ENCODE results near the gene PDGFC. TPM values are rescaled to one million over a fixed set of nuclear protein-coding genes. Genes with fewer than 3 reads are reported as not detected.
A peak's percentile ranks its signal among the peaks of the same experiment; 100 is the strongest.

PDGFC gene
- total RNA-seq, 1 experiment from 2014 or later, result 14.5 TPM

GRCh38 chr4:156958276-156959074 is 13.1 kb downstream of the PDGFC start:
- in situ Hi-C loops (cut with HindIII; ENCODE audit: low pct_unique_long_range_greater_than_20kb, low sequenced_read_pairs), result no loop called here
- ATAC-seq (no peak), DNase-seq (ENCODE audit: low read depth, low spot score) (no peak)
- ChIA-PET CTCF (no interaction called here), POLR2A (no interaction called here)
- Histone ChIP-seq H3K4me1 (ENCODE audit: control insufficient read depth, insufficient read depth, low read length) (peaks cover 50% of the 10 kb centered on the region), H3K36me3 (ENCODE audit: control insufficient read depth, insufficient read depth, low read length) (no peaks in the 10 kb centered on the region), H3K4me3 (ENCODE audit: low read depth in 2 of 2, low read length in 2 of 2) (no peak overlapping the region), H3K27me3 (ENCODE audit: control insufficient read depth, insufficient read depth, low read length) (no peaks in the 10 kb centered on the region), H3K9me3 (ENCODE audit: control insufficient read depth, insufficient read depth, low read depth, low read length) (no peaks in the 10 kb centered on the region), H3K27ac (ENCODE audit: low read length) (peak overlapping the region; percentile 74)
- BruUV-seq (replicated peaks), result no TSS peak
- intact Hi-C loops (cut with micrococcal nuclease; ENCODE audit: unreplicated experiment), result no loop called here
- TF ChIP-seq REST (IDR thresholded peaks at IDR 0.05; ENCODE audit: insufficient read depth in 1 of 2, low read depth in 2 of 2, low read length in 1 of 2) (no peak), SIN3A (IDR thresholded peaks at IDR 0.05; ENCODE audit: borderline replicate concordance, insufficient read depth, low read depth, low read length) (no peak), CTCF (IDR thresholded peaks at IDR 0.05) (no peak), POLR2AphosphoS5 (IDR thresholded peaks at IDR 0.05; ENCODE audit: low read depth, low read length) (no peak), TCF7L2 (IDR thresholded peaks at IDR 0.05; ENCODE audit: low read depth, low read length) (no peak)

- Histone ChIP-seq H3K27ac (ENCODE audit: low read length) (peak overlapping the region; percentile 74), H3K9me3 (ENCODE audit: control insufficient read depth, insufficient read depth, low read depth, low read length) (no peaks in the 10 kb centered on the region), H3K4me3 (ENCODE audit: low read depth in 2 of 2, low read length in 2 of 2) (no peak overlapping the region), H3K36me3 (ENCODE audit: control insufficient read depth, insufficient read depth, low read length) (no peaks in the 10 kb centered on the region), H3K4me1 (ENCODE audit: control insufficient read depth, insufficient read depth, low read length) (peaks cover 45% of the 10 kb centered on the region), H3K27me3 (ENCODE audit: control insufficient read depth, insufficient read depth, low read length) (no peaks in the 10 kb centered on the region)
- no TSS peak for BruUV-seq (replicated peaks)
- intact Hi-C loops (cut with micrococcal nuclease; ENCODE audit: unreplicated experiment) (no loop called here), in situ Hi-C loops (cut with HindIII; ENCODE audit: low pct_unique_long_range_greater_than_20kb, low sequenced_read_pairs) (no loop called here)
- ATAC-seq, result no peak
- no peak for DNase-seq (ENCODE audit: low read depth, low spot score)
- TF ChIP-seq REST (IDR thresholded peaks at IDR 0.05; ENCODE audit: insufficient read depth in 1 of 2, low read depth in 2 of 2, low read length in 1 of 2) (no peak), POLR2AphosphoS5 (IDR thresholded peaks at IDR 0.05; ENCODE audit: low read depth, low read length) (no peak), SIN3A (IDR thresholded peaks at IDR 0.05; ENCODE audit: borderline replicate concordance, insufficient read depth, low read depth, low read length) (no peak), CTCF (IDR thresholded peaks at IDR 0.05) (no peak), TCF7L2 (IDR thresholded peaks at IDR 0.05; ENCODE audit: low read depth, low read length) (no peak)
- CTCF ChIA-PET, result no interaction called here
- POLR2A ChIA-PET, result no interaction called here
Measured at GRCh38 chr4:156957556-156957955, 14.0 kb downstream of the PDGFC start.

Data from Panc1 (cell line).